NB4 (cell line): ENCODE data around the gene FAM120AOS.

ENCODE experiments used
- POLR2A ChIP-seq: IDR thresholded peaks from 2 replicates; pipeline ENCODE4 v1.6.1; 2011; ENCODE audit warnings: mild to moderate bottlenecking; ENCODE audit not compliant: insufficient read length; ENCODE audit errors: extremely low read depth
- TF ChIP-seq, protein P1 (sequence below): IDR thresholded peaks from one replicate; pipeline ENCODE4 v1.5.1; 2012; ENCODE audit warnings: low read depth, low read length
- TF ChIP-seq, protein P2 (sequence below): IDR thresholded peaks from 2 replicates; pipeline ENCODE4 v1.6.1; 2011; ENCODE audit warnings: low read depth, low read length

DNA sequence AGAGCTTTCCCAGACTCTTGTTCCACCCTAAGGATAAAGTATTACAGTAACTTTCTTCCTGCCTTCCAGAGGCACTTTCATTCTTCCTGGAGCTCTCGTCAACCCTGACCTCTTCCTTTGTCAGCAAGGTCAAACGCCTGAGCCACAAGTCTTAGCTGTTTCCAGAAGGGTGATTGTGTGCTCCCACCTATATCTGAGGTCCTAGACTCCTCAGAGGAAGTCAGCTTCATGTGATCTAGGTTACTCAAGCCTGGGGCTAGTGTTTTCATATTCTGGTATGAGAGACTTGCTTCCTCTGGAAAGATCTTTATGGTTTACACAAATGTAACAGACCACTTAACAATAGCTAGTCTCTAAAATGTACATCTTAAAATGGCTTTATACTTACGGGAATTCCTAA, 7.3 kb downstream of the FAM120AOS start:
- TF ChIP-seq, protein P1, sequence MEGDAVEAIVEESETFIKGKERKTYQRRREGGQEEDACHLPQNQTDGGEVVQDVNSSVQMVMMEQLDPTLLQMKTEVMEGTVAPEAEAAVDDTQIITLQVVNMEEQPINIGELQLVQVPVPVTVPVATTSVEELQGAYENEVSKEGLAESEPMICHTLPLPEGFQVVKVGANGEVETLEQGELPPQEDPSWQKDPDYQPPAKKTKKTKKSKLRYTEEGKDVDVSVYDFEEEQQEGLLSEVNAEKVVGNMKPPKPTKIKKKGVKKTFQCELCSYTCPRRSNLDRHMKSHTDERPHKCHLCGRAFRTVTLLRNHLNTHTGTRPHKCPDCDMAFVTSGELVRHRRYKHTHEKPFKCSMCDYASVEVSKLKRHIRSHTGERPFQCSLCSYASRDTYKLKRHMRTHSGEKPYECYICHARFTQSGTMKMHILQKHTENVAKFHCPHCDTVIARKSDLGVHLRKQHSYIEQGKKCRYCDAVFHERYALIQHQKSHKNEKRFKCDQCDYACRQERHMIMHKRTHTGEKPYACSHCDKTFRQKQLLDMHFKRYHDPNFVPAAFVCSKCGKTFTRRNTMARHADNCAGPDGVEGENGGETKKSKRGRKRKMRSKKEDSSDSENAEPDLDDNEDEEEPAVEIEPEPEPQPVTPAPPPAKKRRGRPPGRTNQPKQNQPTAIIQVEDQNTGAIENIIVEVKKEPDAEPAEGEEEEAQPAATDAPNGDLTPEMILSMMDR: no peak
- TF ChIP-seq POLR2A: no peak
- TF ChIP-seq, protein P2, sequence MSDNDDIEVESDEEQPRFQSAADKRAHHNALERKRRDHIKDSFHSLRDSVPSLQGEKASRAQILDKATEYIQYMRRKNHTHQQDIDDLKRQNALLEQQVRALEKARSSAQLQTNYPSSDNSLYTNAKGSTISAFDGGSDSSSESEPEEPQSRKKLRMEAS: no peak
